ENCODE data around the gene MFN2.
A peak's percentile ranks its signal among the peaks of the same experiment; 100 is the strongest.

- peak; percentile 52 for TF ChIP-seq CTCF (IDR thresholded peaks at IDR 0.05)
- TF ChIP-seq RAD21 (IDR thresholded peaks at IDR 0.05; ENCODE audit: low read length), result peak; percentile 30
- TF ChIP-seq TEAD4 (IDR thresholded peaks at IDR 0.05; ENCODE audit: borderline replicate concordance, insufficient read depth), result no peak
- TF ChIP-seq ZBTB33 (IDR thresholded peaks at IDR 0.05; ENCODE audit: borderline replicate concordance, low read depth), result no peak
- TF ChIP-seq TAF1 (IDR thresholded peaks at IDR 0.05; ENCODE audit: borderline replicate concordance, low read depth, low read length), result no peak
- TF ChIP-seq RFX5 (IDR thresholded peaks at IDR 0.05; ENCODE audit: low read length), result no peak
- no peak for TF ChIP-seq FOXM1 (IDR thresholded peaks at IDR 0.05; ENCODE audit: low read depth)
- TF ChIP-seq RCOR1 (IDR thresholded peaks at IDR 0.05; ENCODE audit: low read length), result no peak
- TF ChIP-seq POLR2AphosphoS5 (IDR thresholded peaks at IDR 0.05; ENCODE audit: low read depth, low read length), result no peak
- TF ChIP-seq EZH2phosphoT487 (IDR thresholded peaks at IDR 0.05; ENCODE audit: borderline replicate concordance, low read depth), result no peak
- TF ChIP-seq TCF12 (IDR thresholded peaks at IDR 0.05), result no peak
- no peak for TF ChIP-seq USF1 (IDR thresholded peaks at IDR 0.05; ENCODE audit: borderline replicate concordance, low read depth)
- TF ChIP-seq RXRA (IDR thresholded peaks at IDR 0.05; ENCODE audit: borderline replicate concordance, low read depth), result no peak
Observed at GRCh38 chr1:11982010-11982392, 1.8 kb downstream of the MFN2 start.

Measured in SK-N-SH (cell line).